IMR-90 (cell line): Measurements from ENCODE around the gene CCDC18. TPM values are rescaled to one million over a fixed set of nuclear protein-coding genes. Genes with fewer than 3 reads are reported as not detected.

Experiments
- ATAC-seq: fragments of 200-7000 bp; cut with Tn5 transposase; 2 replicates; pipeline ENCODE4 v1.9.1; 2020; ENCODE audit warnings: low read depth, mild to moderate bottlenecking, moderate library complexity
- BruUV-seq: library from RNA; stranded (reverse); fragments of 400-500 nt; replicated peaks from 2 replicates; lab custom pipeline; 2021; lab: Mats Ljungman, UMichigan
- CTCF ChIA-PET: fragments of 300-600 bp; formaldehyde crosslinking; extraction: SDS; loops from one replicate; lab custom pipeline; 2021; ENCODE audit warnings: antibody characterized with exemption; lab: Yijun Ruan, JAX
- POLR2A ChIA-PET: fragments of 300-600 bp; sonication (Branson Sonifier 250); formaldehyde crosslinking; loops from one replicate; lab custom pipeline; 2022; ENCODE audit warnings: antibody characterized with exemption; ENCODE audit not compliant: unreplicated experiment; lab: Charles Lee
- DNase-seq: peaks from one replicate; pipeline ENCODE4 v3.0.0; 2013
- H2AFZ ChIP-seq: replicated peaks from 2 replicates; pipeline ENCODE3; 2013; ENCODE audit warnings: low read length, mild to moderate bottlenecking; ENCODE audit not compliant: poor library complexity
- H2AK5ac ChIP-seq: 2 replicates; pipeline ENCODE4 v1.6.1; 2013; ENCODE audit warnings: low read depth, low read length, inconsistent platforms
- H2AK9ac ChIP-seq: replicated peaks from 2 replicates; pipeline ENCODE3; 2013; ENCODE audit warnings: mild to moderate bottlenecking, low read depth, low read length, moderate library complexity; ENCODE audit not compliant: poor library complexity
- H2BK120ac ChIP-seq: 2 replicates; pipeline ENCODE4 v1.6.1; 2013; ENCODE audit warnings: low read depth, low read length, inconsistent platforms
- H2BK15ac ChIP-seq: 3 replicates; pipeline ENCODE4 v1.6.1; 2013; ENCODE audit warnings: low read depth, low read length, inconsistent platforms
- H2BK20ac ChIP-seq: 2 replicates; pipeline ENCODE4 v1.6.1; 2013; ENCODE audit warnings: low read depth, mild to moderate bottlenecking, inconsistent platforms, low read length, moderate library complexity
- H2BK5ac ChIP-seq: 2 replicates; pipeline ENCODE4 v1.6.1; 2013; ENCODE audit warnings: mild to moderate bottlenecking, low read depth, low read length, inconsistent platforms; ENCODE audit not compliant: poor library complexity, severe bottlenecking
- H3K14ac ChIP-seq: replicated peaks from 2 replicates; pipeline ENCODE4 v1.6.1; 2013; ENCODE audit warnings: low read depth, low read length, inconsistent platforms
- H3K18ac ChIP-seq: 2 replicates; pipeline ENCODE4 v1.6.1; 2013; ENCODE audit warnings: low read depth, low read length, control low read depth
- H3K23ac ChIP-seq: 2 replicates; pipeline ENCODE4 v1.6.1; 2013; ENCODE audit warnings: low read depth, low read length, inconsistent platforms
- H3K27ac ChIP-seq: 2 replicates; pipeline ENCODE4 v1.5.1; 2013; ENCODE audit warnings: mild to moderate bottlenecking, control low read depth, low read length; ENCODE audit not compliant: insufficient read depth
- H3K27me3 ChIP-seq: 2 replicates; pipeline ENCODE4 v1.6.1; 2013; ENCODE audit warnings: low read length; ENCODE audit not compliant: control insufficient read depth, insufficient read depth
- H3K36me3 ChIP-seq: 2 replicates; pipeline ENCODE4 v1.6.1; 2013; ENCODE audit warnings: low read length, mixed read lengths; ENCODE audit not compliant: control insufficient read depth, insufficient read depth
- H3K4ac ChIP-seq: 2 replicates; pipeline ENCODE4 v1.6.1; 2013; ENCODE audit warnings: low read depth, low read length, inconsistent platforms
- H3K4me1 ChIP-seq: 2 replicates; pipeline ENCODE4 v1.6.1; 2013; ENCODE audit warnings: low read length, mixed read lengths; ENCODE audit not compliant: control insufficient read depth, insufficient read depth
- H3K4me2 ChIP-seq: 2 replicates; pipeline ENCODE4 v1.6.1; 2013; ENCODE audit warnings: low read depth, mild to moderate bottlenecking, control low read depth, low read length, moderate library complexity
- H3K4me3 ChIP-seq: 2 replicates; pipeline ENCODE4 v1.5.1; 2013; ENCODE audit warnings: low read depth, mild to moderate bottlenecking, control low read depth, low read length, moderate library complexity; ENCODE audit not compliant: insufficient read depth
- H3K56ac ChIP-seq: 2 replicates; pipeline ENCODE4 v1.6.1; 2013; ENCODE audit warnings: low read length, inconsistent platforms; ENCODE audit not compliant: insufficient read depth; ENCODE audit errors: extremely low read depth
- H3K79me1 ChIP-seq, 2 experiments: 2 replicates each; pipeline ENCODE4 v1.6.1; 2013; ENCODE audit warnings: low read length in 2 of 2, inconsistent platforms in 1 of 2, low read depth in 1 of 2
- H3K9ac ChIP-seq: 2 replicates; pipeline ENCODE4 v1.6.1; 2013; ENCODE audit warnings: low read depth, low read length, control low read depth
- H3K9me1 ChIP-seq: 2 replicates; pipeline ENCODE4 v1.6.1; 2013; ENCODE audit warnings: low read length, inconsistent platforms; ENCODE audit not compliant: insufficient read depth
- H3K9me3 ChIP-seq: 2 replicates; pipeline ENCODE4 v1.6.1; 2013; ENCODE audit warnings: low read length; ENCODE audit not compliant: control insufficient read depth, insufficient read depth
- H4K20me1 ChIP-seq: 2 replicates; pipeline ENCODE4 v1.6.1; 2013; ENCODE audit warnings: low read length, inconsistent platforms; ENCODE audit not compliant: insufficient read depth
- H4K5ac ChIP-seq: 2 replicates; pipeline ENCODE4 v1.6.1; 2013; ENCODE audit warnings: mild to moderate bottlenecking, low read depth, low read length, control low read depth
- H4K8ac ChIP-seq, 2 experiments: 2 replicates each; pipeline ENCODE4 v1.6.1; 2013; ENCODE audit warnings: low read depth in 2 of 2, low read length in 2 of 2, control low read depth in 1 of 2, inconsistent platforms in 1 of 2
- H4K91ac ChIP-seq: 2 replicates; pipeline ENCODE4 v1.6.1; 2013; ENCODE audit warnings: low read depth, low read length, inconsistent platforms; ENCODE audit not compliant: insufficient read depth
- BHLHE40 ChIP-seq: fragments of 150-350 bp; IDR thresholded peaks from 2 replicates; pipeline ENCODE4 v1.6.1; 2016; ENCODE audit warnings: mild to moderate bottlenecking, low read depth, low read length
- CHD1 ChIP-seq: IDR thresholded peaks from 2 replicates; pipeline ENCODE4 v1.6.1; 2012; ENCODE audit warnings: low read depth, low read length, improper control_type of control experiment
- CTCF ChIP-seq: conservative IDR thresholded peaks from 2 replicates; pipeline ENCODE4 v1.5.1; 2012; ENCODE audit warnings: mild to moderate bottlenecking, low read depth, low read length, improper control_type of control experiment
- MAFK ChIP-seq: IDR thresholded peaks from 2 replicates; pipeline ENCODE4 v1.6.1; 2012; ENCODE audit warnings: low read depth, low read length, improper control_type of control experiment
- MXI1 ChIP-seq: IDR thresholded peaks from 2 replicates; pipeline ENCODE4 v1.6.1; 2012; ENCODE audit warnings: low read depth, mild to moderate bottlenecking, low read length, moderate library complexity, borderline replicate concordance
- NFE2L2 ChIP-seq: fragments of 150-350 bp; IDR thresholded peaks from 2 replicates; pipeline ENCODE4 v1.6.1; 2016; ENCODE audit warnings: low read depth, mild to moderate bottlenecking, low read length
- POLR2A ChIP-seq: IDR thresholded peaks from 2 replicates; pipeline ENCODE4 v1.6.1; 2012; ENCODE audit warnings: mild to moderate bottlenecking, low read depth, low read length
- RAD21 ChIP-seq: IDR thresholded peaks from 2 replicates; pipeline ENCODE4 v1.6.1; 2012; ENCODE audit warnings: low read length, improper control_type of control experiment
- RCOR1 ChIP-seq: IDR thresholded peaks from 2 replicates; pipeline ENCODE4 v1.6.1; 2012; ENCODE audit warnings: mild to moderate bottlenecking, low read length, improper control_type of control experiment; ENCODE audit not compliant: insufficient replicate concordance
- SMC3 ChIP-seq: fragments of 150-350 bp; IDR thresholded peaks from 2 replicates; pipeline ENCODE4 v1.6.1; 2016; ENCODE audit warnings: low read depth, mild to moderate bottlenecking, antibody characterized with exemption, low read length, moderate library complexity
- USF2 ChIP-seq: fragments of 150-350 bp; IDR thresholded peaks from 2 replicates; pipeline ENCODE4 v1.6.1; 2017; ENCODE audit warnings: mild to moderate bottlenecking, antibody characterized with exemption, low read length, low read depth
- WGBS, 2 experiments: methylation state at CpG; one replicate each; pipeline versions ENCODE4 v1.1.5 to v1.1.7; 2013; ENCODE audit warnings: missing lambda C conversion rate in 2 of 2; ENCODE audit not compliant: insufficient read length in 1 of 2; ENCODE audit errors: extremely low coverage in 2 of 2; 5-methylcytosine and 5-hydroxymethylcytosine counted together
- dilution Hi-C: fragments of 300-500 bp; cut with HindIII; formaldehyde crosslinking; loops from one replicate; pipeline ENCODE4 v1.14.3; 2018; ENCODE audit warnings: low sequenced_read_pairs; ENCODE audit not compliant: unreplicated experiment
- in situ Hi-C: fragments of 300-500 bp; cut with MboI; formaldehyde crosslinking; loops from 3 replicates; pipeline ENCODE4 v1.14.3; 2019; ENCODE audit warnings: low sequenced_read_pairs, inconsistent platforms, mixed read lengths
- intact Hi-C: fragments of 100-400 bp; cut with micrococcal nuclease; formaldehyde crosslinking; loops from 2 replicates; pipeline ENCODE4 v1.10.0; 2022
- polyA plus RNA-seq, 3 experiments: library from polyadenylated mRNA; depleted of rRNA; stranded (reverse); fragments of >200 nt; gene quantifications; 2 replicates each; pipeline ENCODE4 v1.2.3, GENCODE V29; 2012; ENCODE audit warnings: low replicate concordance in 1 of 3
- total RNA-seq: library from RNA; depleted of rRNA; stranded (reverse); fragments of >200 nt; gene quantifications from 2 replicates; pipeline ENCODE4 v1.2.3, GENCODE V29; 2012

Gene CCDC18
- total and polyA plus RNA-seq, 2 of the 4 experiments (the other 2 are of a cell fraction) = 5.5 to 7.3 TPM

- ChIA-PET POLR2A (no interaction called here), CTCF (interaction anchor here (0.6 kb wide), 1 partner anchor 875 kb away, joined by 5 read pairs; no protein-coding TSS in a partner anchor)
- Histone ChIP-seq H3K4ac (no peak overlapping the region), H3K27ac (no peak overlapping the region), H3K27me3 (no peaks in the 10 kb centered on the region), H4K20me1 (no peaks in the 10 kb centered on the region), H3K4me1 (peaks cover 3% of the 10 kb centered on the region; the same call in 1 of the 2 replicates), H2BK15ac (no peak overlapping the region), H3K4me3 (no peak overlapping the region), H2BK5ac (no peak overlapping the region), H3K79me1 (no peaks in the 10 kb centered on the region), H4K5ac (no peak overlapping the region), H2AFZ (no peak overlapping the region), H3K9me1 (no peaks in the 10 kb centered on the region), H2BK120ac (no peak overlapping the region), H3K23ac (no peak overlapping the region), H2BK20ac (no peak overlapping the region), H4K8ac (no peak overlapping the region), H3K4me2 (no peak overlapping the region), H2AK5ac (no peak overlapping the region), H3K56ac (no peak overlapping the region), H3K9ac (no peak overlapping the region), H4K91ac (no peak overlapping the region), H3K36me3 (no peaks in the 10 kb centered on the region), H3K9me3 (no peaks in the 10 kb centered on the region), H3K14ac (no peak overlapping the region), H3K18ac (no peak overlapping the region), H2AK9ac (no peak overlapping the region)
- intact Hi-C loops = no loop called here
- dilution Hi-C loops = no loop called here
- no peak for TF ChIP-seq USF2
- TF ChIP-seq MXI1 = no peak
- no peak for TF ChIP-seq BHLHE40
- no peak for TF ChIP-seq RAD21
- no peak for TF ChIP-seq RCOR1
- TF ChIP-seq CHD1 = no peak
- TF ChIP-seq NFE2L2 = no peak
- no peak for TF ChIP-seq POLR2A
- no peak for TF ChIP-seq SMC3
- TF ChIP-seq MAFK = no peak
- no peak for TF ChIP-seq CTCF
- no peak for DNase-seq
- WGBS, 2 experiments = no CpG with 5 or more reads among the region's 3 CpGs
- no TSS peak for BruUV-seq
- no peak for ATAC-seq
- in situ Hi-C loops = no loop called here
Observed at GRCh38 chr1:93322349-93322748, 141.8 kb downstream of the CCDC18 start.
